HG02981 (cell line): ENCODE results near the gene CCDC71L.
A peak's percentile ranks its signal among the peaks of the same experiment; 100 is the strongest.
"Not testable (repeated sequence)": the region's sequence is repeated elsewhere in the genome, so short reads cannot be mapped to it uniquely, and the experiment has no call there.

Source experiments
- ATAC-seq: cut with Tn5 transposase; IDR thresholded peaks from one replicate; pipeline ENCODE4 v1.9.1; 2021; ENCODE audit warnings: mild to moderate bottlenecking, moderate library complexity; ENCODE audit not compliant: unreplicated experiment

The CCDC71L gene

DNA sequence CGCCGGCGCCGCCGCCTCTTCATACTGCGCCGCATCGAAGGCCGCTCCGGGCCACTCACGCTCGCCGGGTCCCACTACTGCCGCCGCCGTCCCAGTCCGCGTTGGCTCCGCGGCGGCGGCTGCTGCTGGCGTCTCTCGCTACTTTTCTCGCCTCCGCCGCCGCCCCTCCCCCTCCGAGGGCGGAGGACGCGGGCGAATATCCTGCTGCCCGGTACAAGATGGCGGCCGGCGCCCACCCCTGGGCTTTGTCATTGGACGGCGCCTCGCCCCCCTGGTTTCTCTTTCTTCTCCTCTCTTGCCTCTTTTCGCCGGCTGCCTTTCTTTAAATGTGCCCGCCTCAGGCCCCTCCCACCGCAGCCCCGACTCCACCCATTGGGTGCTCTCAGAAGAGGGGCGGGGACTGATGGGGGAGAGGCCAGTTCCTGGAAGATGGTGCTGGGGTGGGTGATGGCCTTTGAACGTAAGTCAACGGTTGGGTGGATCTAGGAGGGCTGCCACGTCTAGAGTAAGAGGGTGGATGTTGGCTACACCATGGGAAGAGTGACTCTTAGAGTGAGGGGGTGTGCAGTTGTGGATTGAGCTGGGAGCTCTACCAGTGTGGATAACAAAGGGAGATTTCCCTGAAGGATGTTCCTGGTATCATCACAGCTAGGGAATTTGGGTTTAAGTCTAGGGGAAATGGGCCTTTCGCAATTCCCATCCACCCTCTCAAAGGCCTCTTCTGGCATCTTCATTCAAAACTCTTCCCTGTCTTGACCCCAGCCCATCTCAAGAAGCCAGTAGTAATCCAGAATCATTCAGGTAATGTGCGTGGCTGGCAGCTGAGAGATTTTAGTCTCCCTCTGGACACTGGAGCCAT lies at the start of gene CCDC71L:
TSS of gene CCDC71L (minus strand) at position 297 of the 859 bp plus-strand sequence. CDS start at position 35, 262 bp downstream.
- ATAC-seq, result peak; percentile 79

DNA sequence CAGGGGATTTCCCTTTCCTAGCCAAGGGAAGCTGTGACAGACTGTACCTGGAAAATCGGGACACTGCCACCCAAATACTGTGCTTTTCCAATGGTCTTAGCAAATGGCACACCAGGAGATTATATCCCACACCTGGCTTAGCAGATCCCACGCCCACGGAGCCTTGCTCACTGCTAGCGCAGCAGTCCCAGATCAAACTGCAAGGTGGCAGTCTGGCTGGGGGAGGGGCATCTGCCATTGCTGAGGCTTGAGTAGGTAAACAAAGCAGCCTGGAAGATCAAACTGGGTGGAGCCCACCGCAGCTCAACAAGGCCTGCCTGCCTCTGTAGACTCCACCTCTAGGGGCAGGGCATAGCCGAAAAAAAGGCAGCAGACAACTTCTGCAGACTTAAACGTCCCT lies 48.6 kb upstream of the CCDC71L start:
- not testable (repeated sequence) for ATAC-seq

DNA sequence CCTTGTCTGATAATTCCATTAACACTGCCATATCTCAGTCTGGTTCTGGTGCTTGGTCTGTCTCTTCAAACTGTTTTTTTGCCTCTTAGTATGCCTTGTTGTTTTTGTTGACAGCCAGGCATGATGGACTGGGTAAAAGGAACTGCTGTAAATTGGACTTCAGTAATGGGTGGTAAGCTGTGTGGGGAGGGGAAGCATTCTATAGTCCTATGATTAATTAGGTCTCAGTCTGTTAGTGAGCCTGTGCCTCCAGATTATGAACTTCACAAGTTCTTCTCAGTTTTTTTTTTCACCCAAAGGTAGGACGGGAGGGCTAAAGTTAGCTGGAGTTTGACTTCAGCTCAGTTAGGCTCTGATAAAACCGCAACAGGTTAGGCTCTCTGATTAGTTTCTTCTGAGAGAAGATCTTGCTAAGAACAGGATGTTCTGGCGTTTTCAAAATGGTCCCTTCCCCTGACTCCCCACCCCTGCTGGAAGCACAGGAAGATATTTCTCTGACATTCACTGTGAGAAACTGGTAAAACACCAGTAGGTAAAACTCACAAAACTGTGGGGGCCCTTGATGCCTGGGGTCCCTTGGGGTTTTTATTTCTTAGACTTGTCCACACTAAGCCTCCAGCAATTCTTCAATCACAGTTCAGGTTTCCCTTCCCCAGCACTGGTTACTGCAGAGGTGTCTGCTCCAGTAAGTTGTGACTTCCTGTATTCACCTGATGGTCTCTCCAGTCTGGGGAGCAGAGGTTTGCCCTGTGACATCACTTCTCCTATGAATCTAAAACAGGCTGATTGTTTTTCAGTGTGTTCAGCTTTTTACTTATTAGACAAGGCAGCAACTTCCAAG lies 43.3 kb upstream of the CCDC71L start:
- no peak for ATAC-seq

GRCh38 chr7:106693677-106694353 lies 32.9 kb upstream of the CCDC71L start:
- no peak for ATAC-seq

- no peak for ATAC-seq
These were observed 31.6 kb upstream of the CCDC71L start for GRCh38 chr7:106692450-106693051.

DNA sequence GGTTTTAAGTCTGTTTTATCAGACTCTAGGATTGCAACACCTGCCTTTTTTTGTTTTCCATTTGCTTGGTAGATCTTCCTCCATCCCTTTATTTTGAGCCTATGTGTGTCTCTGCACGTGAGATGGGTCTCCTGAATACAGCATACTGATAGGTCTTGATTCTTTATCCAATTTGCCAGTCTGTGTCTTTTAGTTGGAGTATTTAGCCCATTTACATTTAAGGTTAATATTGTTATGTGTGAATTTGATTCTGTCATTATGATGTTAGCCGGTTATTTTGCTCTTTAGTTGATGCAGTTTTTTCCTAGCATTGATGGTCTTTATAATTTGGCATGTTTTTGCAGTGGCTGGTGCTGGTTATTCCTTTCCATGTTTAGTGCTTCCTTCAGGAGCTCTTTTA lies 27.2 kb upstream of the CCDC71L start:
- ATAC-seq, result not testable (repeated sequence)

DNA sequence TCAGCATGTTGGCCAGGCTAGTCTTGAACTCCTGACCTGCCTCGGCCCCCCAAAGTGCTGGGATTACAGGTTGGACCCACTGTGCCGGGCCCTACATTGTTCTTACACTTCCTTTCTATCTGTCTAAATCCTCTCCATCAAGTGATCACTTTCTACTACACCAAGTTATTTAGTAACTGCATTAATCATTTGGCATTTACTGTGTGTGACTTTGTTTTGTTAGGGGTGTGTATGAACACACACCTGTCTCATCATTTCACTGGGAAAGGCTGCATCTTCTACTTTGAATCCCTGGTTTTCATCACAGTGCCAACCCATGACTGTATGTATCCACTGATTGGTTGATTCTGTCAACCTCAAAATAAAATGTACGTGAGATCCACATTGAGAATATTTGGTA lies 23.0 kb upstream of the CCDC71L start:
- ATAC-seq, result no peak

DNA sequence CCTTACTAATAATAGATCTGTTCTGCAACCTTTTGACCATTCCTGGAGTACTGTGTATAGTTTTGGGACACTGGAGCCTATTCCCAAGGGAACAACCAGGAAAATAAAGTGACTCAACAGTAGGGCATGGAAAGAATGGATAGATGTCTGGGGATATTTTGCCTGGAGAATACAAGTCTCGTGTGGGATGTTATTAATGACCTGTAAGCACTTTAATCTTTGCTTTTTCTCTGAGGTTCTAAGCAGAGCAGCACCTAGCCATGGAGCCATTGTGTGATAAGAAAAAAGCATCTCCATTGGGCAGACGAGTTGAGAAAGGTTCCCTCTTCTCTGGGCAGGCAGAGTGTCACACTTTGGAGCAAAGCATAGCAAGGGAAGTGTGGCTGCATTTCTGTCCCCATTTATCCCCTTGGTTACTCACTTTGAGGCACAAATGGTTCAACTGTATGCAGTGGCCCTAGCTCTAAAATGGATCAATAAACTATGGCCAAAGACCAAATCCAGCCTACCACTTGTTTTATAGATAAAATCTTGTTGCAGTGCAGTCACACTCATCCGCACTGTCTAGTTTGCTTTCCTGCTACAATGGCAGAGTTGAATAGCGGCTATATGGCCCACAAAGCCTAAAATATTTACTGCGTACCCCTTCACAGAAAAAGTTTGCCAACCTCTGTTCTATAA lies 21.0 kb upstream of the CCDC71L start:
- no peak for ATAC-seq

DNA sequence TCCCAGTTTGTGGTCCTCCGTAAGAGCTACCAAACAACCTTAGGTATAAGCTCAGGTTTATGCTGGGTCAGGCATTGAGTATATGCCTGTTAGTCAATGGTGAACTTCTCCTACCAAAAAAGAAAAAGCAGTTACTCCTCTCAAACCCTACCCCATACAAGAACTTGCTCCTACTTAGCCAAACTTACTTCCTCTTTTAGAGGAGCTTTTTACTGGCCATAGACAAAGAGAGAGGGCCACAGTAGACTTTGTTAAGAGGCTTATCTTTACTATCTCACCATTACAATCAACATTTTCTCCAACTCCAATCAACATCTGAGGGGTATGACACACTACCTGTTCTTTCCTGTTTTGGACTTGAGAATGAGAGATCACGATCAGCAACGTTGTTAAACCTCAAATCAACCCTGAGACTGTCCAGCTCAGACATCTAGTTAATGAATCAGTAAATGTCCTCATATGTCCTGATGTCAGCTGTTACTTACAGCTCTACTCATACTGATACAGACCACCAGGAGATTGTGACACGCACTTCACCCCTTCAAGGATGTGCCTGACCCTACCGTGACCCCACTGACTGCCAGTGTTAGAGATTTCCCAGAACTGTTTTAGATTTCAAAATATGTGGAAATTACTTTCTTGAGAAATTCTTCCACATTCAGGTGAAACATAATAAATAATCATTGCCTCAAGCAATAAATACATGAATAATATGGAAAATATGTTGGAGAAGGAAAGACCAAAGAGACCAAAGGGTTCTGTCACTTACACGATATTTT lies 18.4 kb upstream of the CCDC71L start:
- ATAC-seq, result peak; percentile 84

- ATAC-seq, result no peak
These were observed 17.8 kb upstream of the CCDC71L start for GRCh38 chr7:106678795-106679152.

GRCh38 chr7:106676506-106676905 lies 15.5 kb upstream of the CCDC71L start:
- not testable (repeated sequence) for ATAC-seq

DNA sequence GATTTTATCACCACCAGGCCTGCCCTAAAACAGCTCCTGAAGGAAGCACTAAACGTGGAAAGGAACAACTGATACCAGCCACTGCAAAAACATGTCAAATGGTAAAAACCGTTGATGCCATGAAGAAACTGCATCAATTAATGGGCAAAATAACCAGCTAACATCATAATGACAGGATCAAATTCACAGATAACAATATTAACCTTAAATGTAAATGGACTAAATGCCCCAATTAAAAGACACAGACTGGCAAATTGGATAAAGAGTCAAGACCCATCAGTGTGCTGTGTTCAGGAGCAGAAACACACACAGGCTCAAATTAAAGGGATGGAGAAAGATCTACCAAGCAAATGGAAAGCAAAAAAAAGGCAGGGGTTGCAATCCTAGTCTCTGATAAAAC lies 12.7 kb upstream of the CCDC71L start:
- not testable (repeated sequence) for ATAC-seq

DNA sequence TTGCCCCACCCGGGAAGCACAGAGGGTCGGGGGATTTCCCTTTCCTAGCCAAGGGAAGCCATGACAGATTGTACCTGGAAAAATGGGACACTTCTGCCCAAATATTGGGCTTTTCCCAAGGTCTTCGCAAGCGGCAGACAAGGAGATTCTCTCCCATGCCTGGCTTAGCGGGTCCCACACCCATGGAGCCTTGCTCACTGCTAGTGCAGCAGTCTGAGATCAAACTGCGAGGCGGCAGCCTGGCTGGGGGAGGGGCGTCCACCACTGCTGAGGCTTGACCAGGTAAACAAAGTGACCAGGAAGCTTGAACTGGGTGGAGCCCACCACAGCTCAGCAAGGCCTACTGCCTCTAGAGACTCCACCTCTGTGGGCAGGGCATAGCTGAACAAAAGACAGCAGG lies 11.0 kb upstream of the CCDC71L start:
- not testable (repeated sequence) for ATAC-seq

DNA sequence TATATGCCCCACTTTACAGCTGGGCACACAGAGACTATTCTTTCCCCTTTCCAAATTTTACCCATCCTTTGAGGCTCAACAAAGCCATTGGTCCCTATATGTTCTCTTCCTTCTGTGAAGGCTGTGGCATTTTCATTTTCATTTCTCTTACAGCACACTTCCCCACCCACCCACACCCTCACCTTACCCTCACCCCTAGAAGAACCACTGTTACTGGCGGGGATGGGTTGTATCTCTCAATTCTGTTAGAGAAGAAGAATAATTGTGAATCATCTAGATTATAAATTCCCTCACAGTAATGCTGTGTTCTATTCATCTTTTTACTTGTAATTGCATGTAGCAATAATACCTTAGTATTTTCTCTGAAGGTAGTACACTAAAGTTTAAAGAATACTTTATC lies 10.2 kb upstream of the CCDC71L start:
- ATAC-seq, result no peak

DNA sequence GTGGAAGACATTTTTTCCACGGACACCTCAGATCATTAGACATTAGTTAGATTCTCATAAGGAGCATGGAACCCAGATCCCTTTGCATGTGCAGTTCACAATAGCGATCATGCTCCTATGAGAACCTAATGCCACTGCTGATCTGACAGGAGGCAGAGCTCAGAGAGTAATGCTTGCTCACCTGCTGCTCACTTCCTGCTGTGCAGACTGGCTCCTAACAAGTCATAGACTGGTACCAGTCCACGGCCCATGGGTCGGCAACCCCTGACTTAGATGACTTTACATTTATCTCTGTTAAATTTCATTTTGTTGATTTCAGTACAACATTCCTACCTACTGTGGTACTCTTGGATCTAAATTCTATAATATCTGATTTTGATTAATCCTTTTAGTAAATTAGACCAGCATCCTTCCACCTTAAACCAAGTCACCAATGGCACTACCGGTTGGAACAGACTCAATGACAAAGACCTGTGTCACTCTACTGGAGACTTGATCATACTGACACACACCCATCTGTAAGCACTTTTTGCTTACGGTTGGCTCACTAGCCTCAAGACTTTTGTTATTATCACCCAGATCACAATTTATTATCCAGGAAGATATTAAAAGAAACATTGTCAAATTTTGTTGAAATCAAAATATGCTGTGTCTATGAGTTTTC lies 8.0 kb upstream of the CCDC71L start:
- no peak for ATAC-seq

GRCh38 chr7:106666353-106666752 lies 5.4 kb upstream of the CCDC71L start:
- no peak for ATAC-seq

GRCh38 chr7:106664343-106664742 lies 3.4 kb upstream of the CCDC71L start:
- ATAC-seq, result no peak

GRCh38 chr7:106659963-106660861 lies 746 bp downstream of the CCDC71L start:
- ATAC-seq, result peak; percentile 52
